GM19455 (cell line): ENCODE results near the gene CCND2.
"Not testable (repeated sequence)": the region's sequence is repeated elsewhere in the genome, so short reads cannot be mapped to it uniquely, and the experiment has no call there.

ENCODE experiments used
- ATAC-seq: cut with Tn5 transposase; IDR thresholded peaks from one replicate; pipeline ENCODE4 v1.9.1; 2021; ENCODE audit not compliant: unreplicated experiment

Gene CCND2

GRCh38 chr12:4273652-4274395, at the start of gene CCND2:
CCND2 (plus strand) TSS chr12:4273762; CDS start chr12:4274041, 279 bp downstream.
- ATAC-seq: no peak

GRCh38 chr12:4224206-4224889, 49.2 kb upstream of the CCND2 start:
- ATAC-seq: no peak

- ATAC-seq: no peak
These were observed 48.0 kb upstream of the CCND2 start for GRCh38 chr12:4225571-4225970.

- no peak for ATAC-seq
These were observed 46.5 kb upstream of the CCND2 start for GRCh38 chr12:4227046-4227445.

GRCh38 chr12:4228122-4228580, 45.4 kb upstream of the CCND2 start:
- no peak for ATAC-seq

- no peak for ATAC-seq
These were observed 43.0 kb upstream of the CCND2 start for GRCh38 chr12:4230526-4230925.

GRCh38 chr12:4238577-4238976, 35.0 kb upstream of the CCND2 start:
- ATAC-seq: no peak

- no peak for ATAC-seq
These were observed 33.8 kb upstream of the CCND2 start for GRCh38 chr12:4239746-4240145.

GRCh38 chr12:4240161-4240783, 33.3 kb upstream of the CCND2 start:
- ATAC-seq: no peak

- no peak for ATAC-seq
These were observed 32.6 kb upstream of the CCND2 start for GRCh38 chr12:4240981-4241380.

- ATAC-seq: no peak
These were observed 32.0 kb upstream of the CCND2 start for GRCh38 chr12:4241592-4241991.

- no peak for ATAC-seq
These were observed 31.0 kb upstream of the CCND2 start for GRCh38 chr12:4242595-4242994.

GRCh38 chr12:4243091-4243490, 30.5 kb upstream of the CCND2 start:
- ATAC-seq: no peak

- not testable (repeated sequence) for ATAC-seq
These were observed 30.0 kb upstream of the CCND2 start for GRCh38 chr12:4243491-4244100.

- ATAC-seq: no peak
These were observed 28.7 kb upstream of the CCND2 start for GRCh38 chr12:4244868-4245267.

- ATAC-seq: no peak
These were observed 28.1 kb upstream of the CCND2 start for GRCh38 chr12:4245446-4245845.

GRCh38 chr12:4246116-4246515, 27.4 kb upstream of the CCND2 start:
- no peak for ATAC-seq

GRCh38 chr12:4250691-4251090, 22.9 kb upstream of the CCND2 start:
- ATAC-seq: no peak

GRCh38 chr12:4251216-4251891, 22.2 kb upstream of the CCND2 start:
- ATAC-seq: no peak

- no peak for ATAC-seq
These were observed 21.6 kb upstream of the CCND2 start for GRCh38 chr12:4251967-4252366.

GRCh38 chr12:4252601-4253000, 21.0 kb upstream of the CCND2 start:
- ATAC-seq: no peak
